OCI-LY3 (cell line): Measurements from ENCODE around the gene HNRNPDL.
"Not testable (repeated sequence)": the region's sequence is repeated elsewhere in the genome, so short reads cannot be mapped to it uniquely, and the experiment has no call there.

Source experiments
- CTCF ChIP-seq: fragments of 200-600, 300-600 bp; sonication (generic); IDR thresholded peaks from 2 replicates; pipeline ENCODE4 v1.5.1; 2014; ENCODE audit warnings: antibody characterized with exemption, low read length, low read depth
- EZH2phosphoT487 ChIP-seq: fragments of 200-600 bp; shearing (Covaris generic); IDR thresholded peaks from 2 replicates; pipeline ENCODE4 v1.6.1; 2018; ENCODE audit warnings: antibody characterized with exemption, mixed run types, low read depth

- TF ChIP-seq CTCF, EZH2phosphoT487: not testable (repeated sequence)
These were observed 40.2 kb downstream of the HNRNPDL start for GRCh38 chr4:82390061-82390460.
